CD4-positive, alpha-beta T cell treated with Interleukin-6 at 100 ng/mL for 8 hours (primary cell): Measurements from ENCODE around the gene GLT6D1.
"Not testable (repeated sequence)": the region's sequence is repeated elsewhere in the genome, so short reads cannot be mapped to it uniquely, and the experiment has no call there.

ENCODE experiments used
- DNase-seq: peaks from one replicate; pipeline ENCODE4 v3.0.0-alpha.2; 2020; ENCODE audit warnings: mixed read lengths, low spot score

Gene GLT6D1, protein sequence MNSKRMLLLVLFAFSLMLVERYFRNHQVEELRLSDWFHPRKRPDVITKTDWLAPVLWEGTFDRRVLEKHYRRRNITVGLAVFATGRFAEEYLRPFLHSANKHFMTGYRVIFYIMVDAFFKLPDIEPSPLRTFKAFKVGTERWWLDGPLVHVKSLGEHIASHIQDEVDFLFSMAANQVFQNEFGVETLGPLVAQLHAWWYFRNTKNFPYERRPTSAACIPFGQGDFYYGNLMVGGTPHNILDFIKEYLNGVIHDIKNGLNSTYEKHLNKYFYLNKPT

DNA sequence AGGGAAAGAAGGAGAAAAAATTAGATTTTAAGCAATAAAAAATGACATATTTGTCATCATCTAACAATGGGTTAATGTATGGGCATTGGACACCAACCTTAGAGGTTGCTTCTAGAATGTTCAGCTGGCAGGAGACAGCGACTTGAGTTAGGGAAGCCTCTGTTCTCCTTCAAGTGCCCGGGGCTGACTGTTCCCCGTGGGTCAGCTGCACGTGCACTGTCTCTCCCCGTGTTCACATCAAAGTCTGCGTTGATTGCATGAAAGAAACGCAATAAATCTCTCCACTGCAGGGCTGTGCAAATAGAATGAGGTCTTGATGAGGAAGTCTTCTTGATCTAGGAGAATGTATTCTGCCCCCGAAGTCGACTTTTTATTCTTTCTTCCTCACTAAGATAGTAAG lies at the start of gene GLT6D1:
TSS of gene GLT6D1 (minus strand) at position 345 of the 400 bp plus-strand sequence. CDS start 353 bp downstream, outside the sequence.
- no peak for DNase-seq

DNA sequence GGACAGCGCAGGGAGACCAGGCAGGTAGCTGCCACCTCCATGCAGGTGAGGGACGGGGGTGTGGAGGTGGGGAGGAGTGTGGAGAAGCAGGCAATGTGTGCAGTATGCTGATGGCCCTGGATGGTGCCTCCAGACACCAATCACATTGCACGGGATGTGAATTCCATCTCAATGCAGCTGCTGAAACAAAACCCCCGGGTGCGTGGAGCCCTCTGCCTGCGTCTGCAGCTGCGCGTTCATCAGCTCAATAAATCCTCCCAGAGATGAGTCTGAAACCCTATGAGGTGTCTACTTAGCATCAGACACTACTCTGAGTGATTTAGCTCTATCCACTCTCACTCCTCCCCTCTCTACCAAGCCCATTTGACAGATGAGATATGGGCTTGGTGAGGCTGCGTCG lies 49.7 kb upstream of the GLT6D1 start:
- no peak for DNase-seq

DNA sequence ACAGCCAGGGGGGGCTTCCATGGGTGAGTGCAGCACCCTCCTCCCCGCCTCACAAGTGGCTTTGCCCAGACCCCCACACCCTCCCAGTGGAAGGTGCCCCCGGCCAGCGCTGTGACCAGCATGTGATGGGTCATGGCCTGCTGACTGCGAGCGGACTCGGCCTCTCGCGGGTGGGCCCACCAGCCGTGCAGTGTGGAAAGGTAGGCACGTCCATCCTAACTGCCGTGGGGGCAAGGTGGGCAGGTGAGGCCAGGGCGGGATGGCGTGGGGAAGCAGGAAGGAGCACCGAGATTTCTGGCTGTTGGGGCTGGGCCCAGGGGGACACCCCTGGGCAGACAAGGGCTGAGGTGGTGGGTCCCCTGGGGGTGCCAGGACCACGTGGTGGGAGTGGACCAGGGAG lies 47.9 kb upstream of the GLT6D1 start:
- no peak for DNase-seq

DNA sequence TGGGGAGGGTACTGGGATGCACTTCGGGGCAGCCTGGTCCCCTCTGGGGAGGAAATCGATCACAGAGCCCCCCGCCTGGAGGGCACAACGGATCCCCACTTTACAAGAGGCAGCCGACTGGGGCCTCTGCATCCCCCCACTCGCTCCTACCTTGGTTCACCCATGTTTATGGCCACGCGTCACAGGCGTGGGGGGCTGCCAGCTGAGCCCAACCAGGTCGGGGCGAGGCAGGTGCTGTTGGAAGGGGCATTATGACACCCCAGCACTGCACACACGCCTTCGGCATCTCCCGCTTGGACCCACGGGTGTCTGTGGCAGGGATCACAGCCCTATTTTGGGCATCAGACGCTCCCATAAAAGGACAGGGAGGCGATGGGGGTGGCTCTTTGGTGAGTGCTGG lies 45.4 kb upstream of the GLT6D1 start:
- no peak for DNase-seq

DNA sequence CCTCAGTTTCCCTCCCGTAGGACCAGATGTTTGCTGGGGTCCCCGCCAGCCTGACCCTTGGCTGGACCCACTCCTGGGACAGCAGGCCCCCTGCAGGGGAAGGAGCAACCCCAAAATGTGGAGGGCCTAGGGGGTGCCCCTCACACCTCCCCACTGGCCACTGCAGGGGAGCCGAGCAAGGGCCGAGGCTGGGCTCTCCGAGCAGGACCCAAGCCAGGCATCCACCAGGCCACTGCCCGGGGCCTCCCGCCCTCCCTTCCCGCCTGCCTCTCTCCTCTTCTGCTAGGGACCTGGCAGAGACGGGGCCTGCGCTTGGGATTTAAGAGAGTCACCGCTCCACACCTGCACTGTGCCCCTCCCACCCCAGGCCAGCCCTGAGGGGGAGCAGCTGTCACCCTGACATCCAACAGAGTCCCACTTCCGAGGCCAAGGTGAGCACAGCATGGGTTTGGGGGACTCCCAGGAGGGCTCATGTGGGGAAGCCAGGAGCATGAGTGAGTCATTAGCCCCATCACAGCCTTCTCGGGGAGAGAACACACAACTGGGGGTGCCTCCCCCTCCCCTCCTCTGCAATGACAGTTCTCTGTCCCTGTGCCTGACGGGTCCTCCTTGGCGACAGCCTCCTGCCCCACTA lies 44.2 kb upstream of the GLT6D1 start:
- DNase-seq, result no peak

DNA sequence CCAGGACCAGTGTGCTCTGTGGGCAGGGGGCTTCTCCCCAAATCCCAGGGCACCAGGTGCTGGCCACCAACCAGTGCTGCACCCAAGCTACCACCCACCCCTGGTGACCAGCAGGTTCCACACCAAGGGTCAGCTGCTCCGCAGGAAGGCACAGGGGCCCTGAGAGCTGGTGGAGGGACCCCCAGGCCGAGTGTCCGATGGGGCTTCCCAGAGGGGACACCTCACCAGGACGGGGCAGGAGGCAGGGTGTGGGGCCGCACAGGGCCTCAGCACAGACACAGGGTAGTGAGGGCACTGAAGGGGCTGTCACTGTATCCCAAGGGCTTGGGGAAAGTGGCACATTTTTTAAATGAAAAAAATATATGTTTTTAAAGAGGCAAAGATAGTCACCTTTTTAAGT lies 41.8 kb upstream of the GLT6D1 start:
- no peak for DNase-seq

DNA sequence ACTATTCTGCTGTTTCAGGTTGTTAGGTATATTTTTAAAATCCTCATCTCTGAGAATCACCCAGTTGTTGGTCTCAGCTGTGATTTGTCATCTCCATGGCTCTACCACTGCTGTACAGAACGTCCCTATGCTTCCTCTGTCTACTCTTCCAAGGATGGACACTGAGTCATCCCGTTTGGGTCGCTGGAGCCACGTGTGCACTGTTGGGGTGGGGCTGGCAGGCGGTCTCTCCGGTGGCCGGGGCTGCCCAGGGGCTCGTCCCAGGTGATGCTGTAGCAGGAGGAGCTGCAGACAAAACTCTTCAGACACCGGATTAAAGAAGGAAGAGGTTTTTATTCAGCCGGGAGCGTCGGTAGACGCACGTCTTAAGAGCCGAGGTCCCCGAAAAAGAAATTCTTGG lies 40.7 kb upstream of the GLT6D1 start:
- DNase-seq, result no peak

DNA sequence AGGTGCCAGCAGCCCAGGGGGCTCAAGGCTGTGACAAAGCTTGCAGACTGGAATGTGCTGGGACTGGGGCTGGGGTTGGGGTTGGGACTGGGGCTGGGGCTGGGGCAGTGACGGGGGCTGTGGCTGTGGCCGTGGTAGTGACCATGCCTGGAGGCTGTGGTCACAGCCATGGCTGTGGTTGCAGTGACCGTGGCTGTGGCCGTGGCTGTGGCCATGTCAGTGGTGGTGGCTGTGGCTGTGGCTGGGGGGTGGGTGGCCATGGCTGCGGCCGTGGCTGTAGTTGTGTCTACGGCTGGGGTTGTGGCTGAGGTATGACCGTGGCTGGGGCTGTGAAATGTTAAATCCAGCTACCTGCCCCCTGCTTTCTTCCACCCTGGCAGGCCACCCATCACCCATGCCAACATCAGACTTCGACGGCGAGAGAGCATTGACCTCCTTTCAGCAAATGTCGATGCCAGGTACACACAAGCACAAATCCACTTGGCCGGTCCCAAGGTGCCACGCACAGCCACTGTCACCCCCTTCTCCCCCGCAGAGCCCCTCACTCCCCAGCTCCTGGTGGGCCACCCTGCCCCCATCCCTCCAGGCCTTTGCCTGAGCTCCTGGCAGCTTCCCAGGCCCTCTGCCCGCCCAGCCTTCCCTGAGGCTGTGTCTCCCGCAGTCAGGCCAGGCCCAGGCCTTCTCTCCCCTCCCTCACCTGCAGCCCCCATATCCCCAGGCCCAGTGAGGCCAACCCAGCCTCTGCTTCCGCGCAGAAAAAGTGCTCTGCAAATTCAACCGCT lies 39.1 kb upstream of the GLT6D1 start:
- DNase-seq, result no peak

DNA sequence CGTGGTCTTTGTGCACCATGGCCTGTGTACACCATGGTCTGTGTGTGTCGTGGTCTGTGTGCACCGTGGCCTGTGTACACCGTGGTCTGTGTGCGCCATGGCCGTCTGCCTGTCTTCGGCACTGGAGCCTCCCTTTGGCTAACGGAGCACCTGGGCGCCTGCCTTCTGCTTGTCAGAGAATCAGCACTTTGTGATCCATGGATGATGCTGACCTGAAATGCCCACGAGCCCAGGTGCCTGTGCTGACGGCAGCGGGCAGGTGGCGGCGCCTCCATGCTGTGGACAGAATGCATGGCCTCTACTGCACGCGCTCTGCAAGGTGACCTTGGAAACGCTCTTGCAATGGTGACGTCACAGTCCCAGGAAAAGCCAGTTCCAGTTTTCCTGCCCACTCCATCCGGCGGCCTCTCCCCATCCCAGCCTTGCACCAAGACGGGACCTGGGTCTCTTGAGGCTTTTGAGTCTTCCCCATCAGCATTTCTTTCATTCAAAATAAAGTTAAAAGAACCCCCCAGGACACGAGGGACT lies 38.4 kb upstream of the GLT6D1 start:
- DNase-seq, result no peak

DNA sequence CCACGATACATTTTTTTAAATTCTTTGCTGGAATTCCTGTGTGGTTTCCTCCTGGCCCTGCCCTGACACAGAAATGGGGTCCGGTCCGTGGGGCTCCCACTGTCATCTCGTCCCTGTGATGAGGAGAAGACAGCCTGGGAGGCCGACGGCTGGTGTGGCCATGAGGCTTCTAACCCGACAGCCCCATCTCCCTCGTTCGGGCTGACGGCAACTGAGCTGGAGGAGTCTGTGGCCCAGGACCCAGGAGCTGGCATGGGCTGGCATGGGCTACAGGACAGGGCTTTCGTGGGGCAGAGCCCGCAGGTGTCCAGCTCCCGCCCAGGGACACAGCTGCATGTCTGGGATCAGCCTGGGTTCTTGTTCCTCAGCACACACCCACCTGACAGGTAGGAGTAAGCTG lies 37.6 kb upstream of the GLT6D1 start:
- DNase-seq, result no peak

DNA sequence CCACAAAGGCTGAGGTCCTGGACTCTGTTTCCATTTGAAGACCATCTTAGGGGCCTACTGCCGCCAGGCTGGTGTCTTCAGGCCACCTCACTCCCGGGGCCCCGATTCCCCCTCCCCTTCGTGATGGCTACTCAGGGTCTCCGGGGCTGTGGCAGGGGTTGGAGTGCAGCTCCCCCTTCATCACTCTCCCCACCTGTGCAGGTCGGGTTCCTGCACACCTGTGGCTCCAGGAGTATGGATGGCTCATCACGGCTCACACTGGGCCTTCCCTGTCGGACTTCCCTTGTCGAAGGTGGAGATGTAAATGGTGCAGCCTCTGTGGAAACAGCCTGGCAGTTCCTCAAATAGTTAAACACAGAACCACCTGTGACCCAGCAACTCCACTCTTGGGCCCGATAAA lies 35.6 kb upstream of the GLT6D1 start:
- DNase-seq, result no peak

DNA sequence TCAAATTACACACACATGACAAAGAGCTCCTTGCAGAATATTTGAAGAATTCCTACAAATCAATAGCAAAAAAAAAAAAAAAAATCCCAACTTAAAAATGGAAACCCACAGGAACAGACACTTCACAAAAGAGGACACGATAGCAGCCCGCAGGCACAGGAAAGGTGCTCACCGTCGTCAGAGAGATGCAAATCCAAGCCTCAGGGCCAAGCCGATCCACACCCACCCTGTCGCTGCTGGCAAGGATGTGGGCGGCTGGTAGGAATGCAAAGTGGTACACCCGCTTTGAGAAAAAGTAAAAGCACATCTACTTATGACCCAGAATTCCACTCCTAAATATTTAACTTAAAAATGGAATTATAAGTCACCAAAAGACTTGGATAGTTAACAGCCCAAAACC lies 34.6 kb upstream of the GLT6D1 start:
- DNase-seq, result no peak

DNA sequence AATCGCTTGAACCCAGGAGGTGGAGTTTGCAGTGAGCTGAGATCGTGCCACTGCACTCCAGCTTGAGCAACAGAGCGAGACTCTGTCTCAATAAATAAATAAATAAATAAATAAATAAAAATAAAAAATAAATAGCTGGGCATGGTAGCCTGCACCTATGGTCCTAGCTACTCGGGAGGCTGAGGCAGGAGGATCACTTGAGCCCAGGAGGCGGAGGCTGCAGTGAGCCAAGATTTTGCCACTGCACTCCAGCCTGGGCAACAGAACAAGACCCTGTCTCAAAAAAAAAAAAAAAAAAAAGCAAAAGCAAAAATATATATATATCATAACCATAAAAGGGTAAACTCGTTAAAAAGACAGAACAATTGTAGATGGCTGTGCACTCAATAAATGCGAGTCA lies 33.4 kb upstream of the GLT6D1 start:
- DNase-seq, result not testable (repeated sequence)

DNA sequence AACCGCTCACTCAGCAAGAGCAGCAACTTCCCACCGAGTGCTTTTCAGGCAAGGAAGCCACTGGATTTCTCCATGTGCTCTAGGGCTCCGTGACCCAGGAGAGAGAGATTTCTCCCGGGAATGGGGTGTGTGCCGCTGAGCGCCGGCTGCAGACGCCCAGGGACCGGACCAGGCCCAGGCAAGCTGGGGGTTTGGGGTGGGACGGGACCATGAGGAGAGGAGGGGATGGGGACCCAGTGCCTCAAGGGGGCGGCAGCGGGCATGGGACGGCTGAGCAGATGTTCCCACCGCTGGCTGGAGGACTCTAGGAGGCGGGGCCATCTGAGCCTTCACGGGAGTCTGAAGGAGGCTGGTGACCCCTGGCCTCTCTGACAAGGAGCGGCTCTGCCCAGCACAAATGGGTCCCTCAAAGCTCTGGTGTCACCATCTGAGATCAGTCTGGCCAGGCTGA lies 32.3 kb upstream of the GLT6D1 start:
- no peak for DNase-seq

DNA sequence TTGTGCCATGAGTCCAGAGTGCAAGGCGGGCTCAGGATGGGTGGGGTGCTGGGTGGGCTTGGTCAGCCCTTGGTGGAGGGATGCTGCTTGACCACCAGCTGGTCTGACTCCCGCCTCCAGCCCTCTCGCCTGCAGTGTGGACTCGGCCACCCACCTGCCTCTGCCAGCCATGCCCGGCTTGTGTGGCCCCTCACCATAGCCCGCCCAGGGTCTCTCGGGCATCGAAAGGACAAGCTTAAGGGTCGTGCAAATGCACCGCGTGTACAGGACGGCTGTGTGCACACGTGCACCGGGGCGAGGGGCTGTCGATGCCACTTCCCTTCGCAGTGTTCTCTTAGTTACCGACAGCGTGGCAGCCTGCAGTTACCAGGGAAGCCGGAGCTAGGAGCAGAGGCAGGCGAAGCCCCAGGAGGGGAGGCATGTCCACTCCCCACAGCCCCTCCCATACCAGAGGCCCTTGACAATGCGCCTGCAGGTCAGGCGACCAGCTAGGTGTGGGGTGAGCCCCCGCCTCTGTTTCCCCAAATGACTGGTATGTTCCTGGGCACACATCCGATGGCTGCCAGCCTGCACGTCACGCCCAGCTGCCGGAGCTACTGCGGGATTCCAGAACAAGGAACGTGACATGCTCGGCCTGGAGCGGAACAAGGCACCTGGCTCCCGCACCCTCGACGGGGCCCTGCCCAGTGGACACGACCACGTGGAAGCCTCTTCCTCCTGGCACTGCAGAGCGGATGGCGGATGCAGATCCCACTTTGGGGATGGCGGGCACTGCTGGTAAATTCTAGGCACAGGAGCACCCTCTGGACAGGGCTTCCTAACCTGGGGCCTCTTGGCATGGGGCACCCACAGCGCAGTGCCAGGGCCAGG lies 31.6 kb upstream of the GLT6D1 start:
- no peak for DNase-seq

DNA sequence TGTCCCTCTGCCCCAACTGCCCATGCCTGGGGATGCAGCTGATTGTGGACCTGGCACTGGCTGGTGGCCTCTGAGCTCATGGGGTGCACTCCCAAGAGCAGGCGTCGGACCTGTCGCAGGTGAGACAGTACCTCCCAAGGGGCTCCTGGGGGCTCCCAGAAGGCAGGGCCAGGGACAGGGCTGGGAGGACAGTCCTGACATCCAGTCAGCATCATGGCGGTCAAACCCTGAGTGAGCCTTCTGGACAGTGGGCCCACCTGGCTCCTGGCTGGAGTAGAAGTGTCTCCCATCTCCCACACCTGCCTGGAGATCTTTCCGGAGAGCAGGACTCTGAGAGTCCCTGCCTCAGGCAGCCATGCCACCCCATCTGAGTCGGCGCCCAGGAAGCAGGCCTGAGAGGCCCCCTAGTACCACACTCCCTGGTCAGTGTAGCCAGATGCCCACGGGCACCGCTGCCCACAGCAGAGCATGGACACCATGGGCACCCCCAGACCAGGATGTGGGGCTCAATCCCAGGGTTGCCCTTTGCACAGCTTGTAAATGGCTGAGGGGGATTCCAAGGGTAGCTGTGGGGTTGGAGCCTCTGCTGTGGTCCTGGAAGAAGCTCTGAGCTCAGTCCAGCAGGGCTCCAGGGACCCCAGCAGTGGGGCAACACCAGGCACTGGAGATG lies 30.4 kb upstream of the GLT6D1 start:
- no peak for DNase-seq

DNA sequence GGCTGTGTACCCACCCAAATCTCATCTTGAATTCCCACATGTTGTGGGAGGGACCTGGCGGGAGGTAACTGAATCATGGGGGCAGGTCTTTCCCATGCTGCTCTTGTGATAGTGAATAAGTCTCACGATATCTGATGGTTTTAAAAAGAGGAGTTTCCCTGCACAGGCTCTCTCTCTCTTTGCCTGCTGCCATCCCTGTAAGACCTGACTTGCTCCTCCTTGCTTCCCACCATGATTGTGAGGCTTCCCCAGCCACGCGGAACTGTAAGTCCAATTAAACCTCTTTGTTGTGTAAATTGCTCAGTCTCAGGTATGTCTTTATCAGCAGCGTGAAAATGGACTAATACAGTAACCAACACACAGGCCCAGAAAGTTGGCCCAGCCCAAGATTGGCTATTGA lies 29.7 kb upstream of the GLT6D1 start:
- DNase-seq, result not testable (repeated sequence)

DNA sequence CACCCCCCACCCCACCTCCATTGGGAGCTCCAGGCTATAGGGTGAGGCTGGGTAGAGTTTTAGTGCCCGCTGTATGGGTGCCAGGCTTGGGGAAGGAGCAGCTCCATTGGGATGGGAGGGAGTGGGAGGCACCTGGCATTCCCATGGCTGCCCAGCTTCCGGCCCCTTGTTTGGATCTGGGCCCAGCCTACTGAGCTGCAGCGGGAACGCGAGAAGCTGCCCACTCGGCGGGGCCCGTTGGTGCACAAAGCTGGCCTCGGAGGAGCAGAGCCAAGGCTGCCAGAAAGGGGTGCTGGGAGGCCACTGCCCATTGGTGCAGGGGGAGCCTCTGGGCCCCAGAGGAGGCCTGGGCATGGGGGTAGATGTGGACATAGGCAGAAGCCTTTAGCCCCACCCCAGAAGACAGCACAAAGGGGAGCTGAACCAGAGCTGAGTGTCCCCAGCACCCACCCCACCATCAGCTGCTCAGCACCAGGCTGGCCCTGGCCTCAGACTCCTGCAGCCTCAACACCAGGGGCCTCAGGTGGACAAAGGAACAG lies 28.2 kb upstream of the GLT6D1 start:
- no peak for DNase-seq

DNA sequence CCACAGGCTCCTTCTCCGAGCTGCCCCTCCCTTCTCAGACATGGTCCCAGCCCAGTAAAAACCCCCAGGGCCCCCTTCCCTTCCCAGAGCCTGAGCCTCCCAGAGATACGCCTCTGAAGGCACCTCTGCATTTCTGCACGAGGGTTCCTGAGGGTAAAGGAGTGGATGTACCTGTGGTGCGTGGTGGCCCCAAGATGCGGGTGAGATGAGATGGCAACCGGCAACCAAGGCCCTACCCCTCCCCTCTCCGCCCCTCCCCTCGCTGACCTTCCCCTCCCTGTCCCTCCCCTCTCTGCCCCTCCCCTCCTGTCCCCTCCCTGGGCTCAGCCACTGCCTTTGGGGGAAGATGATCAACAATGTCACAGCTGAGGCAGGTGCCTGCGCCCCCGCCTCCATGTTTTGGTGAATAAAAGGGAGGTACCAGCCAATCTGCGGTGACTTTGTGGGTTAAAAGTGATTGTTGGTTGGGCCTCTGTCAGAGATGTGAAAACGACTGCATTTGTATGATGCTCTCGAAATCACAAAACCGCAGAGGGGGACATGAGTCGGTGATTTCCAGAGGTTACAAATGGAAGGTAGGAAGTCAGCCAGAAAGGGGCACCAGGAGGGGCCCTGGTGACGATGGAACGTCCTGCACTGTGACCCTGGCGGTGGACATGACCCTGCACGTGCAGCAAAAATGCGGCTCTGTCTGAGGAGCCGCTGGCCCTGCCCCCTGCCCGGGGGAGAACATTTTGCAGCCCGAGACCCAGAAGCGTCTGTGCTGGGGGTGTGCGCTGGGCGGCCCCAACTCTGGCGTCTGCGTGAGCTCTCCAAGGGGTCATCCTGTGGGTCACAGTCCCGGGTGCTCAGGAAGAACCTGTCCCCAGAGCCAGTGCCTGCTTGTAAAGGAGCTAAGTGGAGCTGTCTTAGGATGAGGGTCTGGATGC lies 27.5 kb upstream of the GLT6D1 start:
- no peak for DNase-seq

DNA sequence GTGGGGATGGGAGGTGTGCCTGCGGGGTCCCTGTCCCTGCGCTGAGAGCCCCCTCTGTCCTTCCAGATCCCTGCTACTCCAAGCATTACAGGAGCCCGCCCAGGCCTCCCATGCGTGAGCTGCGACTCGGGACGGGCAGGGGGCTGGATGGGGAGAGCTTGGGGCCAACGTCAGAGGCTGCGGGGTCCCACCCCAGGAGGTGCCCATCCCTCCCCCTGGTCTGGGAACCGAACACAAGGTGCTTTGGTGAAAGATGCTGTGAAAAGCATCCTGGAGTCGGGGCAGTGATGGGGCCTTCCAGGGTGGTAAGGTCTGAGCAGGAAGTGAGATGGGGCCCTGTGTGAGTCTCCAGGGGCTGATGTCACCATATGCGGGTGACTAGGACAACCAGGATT lies 26.5 kb upstream of the GLT6D1 start:
- DNase-seq, result no peak
